HepG2 (cell line): ENCODE measurements around the gene EIF3B. TPM values are rescaled to one million over a fixed set of nuclear protein-coding genes. Genes with fewer than 3 reads are reported as not detected.
A peak's percentile ranks its signal among the peaks of the same experiment; 100 is the strongest.

ENCODE experiments used
- ATF2 ChIP-seq: sonication (generic); formaldehyde crosslinking; IDR thresholded peaks from 2 replicates; pipeline ENCODE4 v1.4.0; 2020; ENCODE audit warnings: missing genetic modification reagents
- E2F1 ChIP-seq: sonication (generic); formaldehyde crosslinking; IDR thresholded peaks from 2 replicates; pipeline ENCODE4 v1.5.0; 2020; ENCODE audit warnings: missing genetic modification reagents
- GRHL1 ChIP-seq: sonication (generic); formaldehyde crosslinking; conservative IDR thresholded peaks from 2 replicates; pipeline ENCODE4 v1.8.0; 2022; ENCODE audit warnings: missing genetic modification reagents
- HNRNPLL ChIP-seq: fragments of 200-400 bp; formaldehyde crosslinking; IDR thresholded peaks from 2 replicates; pipeline ENCODE4 v1.6.1; 2017; ENCODE audit warnings: mild to moderate bottlenecking, low read depth, low read length; ENCODE audit not compliant: poor library complexity, severe bottlenecking
- KAT8 ChIP-seq: IDR thresholded peaks from 2 replicates; pipeline ENCODE4 v1.6.1; 2016; ENCODE audit warnings: missing genetic modification reagents, missing compliant biosample characterization
- KDM3A ChIP-seq: IDR thresholded peaks from 2 replicates; pipeline ENCODE4 v1.6.1; 2018; ENCODE audit warnings: low read depth, missing compliant biosample characterization
- KDM6A ChIP-seq: IDR thresholded peaks from 2 replicates; pipeline ENCODE4 v1.6.1; 2016; ENCODE audit warnings: low read depth
- KLF16 ChIP-seq, 2 experiments: sonication (generic) in 1 of 2; formaldehyde crosslinking in 1 of 2; IDR thresholded peaks; 2 replicates each; pipeline versions ENCODE4 v1.6.1 to v1.8.0; 2016 to 2023; ENCODE audit warnings: missing genetic modification reagents in 2 of 2, missing compliant biosample characterization in 1 of 2
- NFAT5 ChIP-seq: sonication (generic); formaldehyde crosslinking; IDR thresholded peaks from 2 replicates; pipeline ENCODE4 v1.4.0; 2020; ENCODE audit warnings: missing genetic modification reagents
- NFKBIZ ChIP-seq: IDR thresholded peaks from 2 replicates; pipeline ENCODE4 v1.6.1; 2018; ENCODE audit warnings: missing genetic modification reagents, missing compliant biosample characterization
- RFXAP ChIP-seq: sonication (generic); formaldehyde crosslinking; IDR thresholded peaks from 2 replicates; pipeline ENCODE4 v1.4.0; 2020; ENCODE audit warnings: missing genetic modification reagents, borderline replicate concordance
- SYNCRIP ChIP-seq: fragments of 200-400 bp; formaldehyde crosslinking; IDR thresholded peaks from 2 replicates; pipeline ENCODE4 v1.6.1; 2018; ENCODE audit warnings: mild to moderate bottlenecking, low read depth, low read length; ENCODE audit not compliant: insufficient read depth
- ZGPAT ChIP-seq: IDR thresholded peaks from 2 replicates; pipeline ENCODE4 v1.6.1; 2016; ENCODE audit warnings: mild to moderate bottlenecking
- ZNF674 ChIP-seq: sonication (generic); formaldehyde crosslinking; IDR thresholded peaks from 2 replicates; pipeline ENCODE4 v1.5.0; 2020; ENCODE audit warnings: low read depth, mild to moderate bottlenecking, missing genetic modification reagents
- ZNF800 ChIP-seq: sonication (generic); formaldehyde crosslinking; IDR thresholded peaks from 2 replicates; pipeline ENCODE4 v1.4.0; 2020; ENCODE audit warnings: missing genetic modification reagents
- polyA plus RNA-seq, 8 experiments: library from polyadenylated mRNA; depleted of rRNA in 3 of 8; stranded (reverse) in 7 of 8; unstranded in 1 of 8; fragments of >200 nt; fragmentation: Illumina TruSeq in 4 of 8; extraction: Trizol in 4 of 8; gene quantifications; 2 replicates each; pipeline versions ENCODE4 v1.2.1 to v1.2.3, GENCODE V29; 2011 to 2016; ENCODE audit warnings: low read depth in 4 of 8, missing spikeins in 1 of 8, mixed read lengths in 1 of 8; ENCODE audit not compliant: insufficient read depth in 1 of 8
- total RNA-seq, 5 experiments: library from RNA; depleted of rRNA; stranded (reverse); fragments of >200 nt; fragmentation: Illumina TruSeq; extraction: Trizol; gene quantifications; 2 replicates each; pipeline ENCODE4 v1.2.3, GENCODE V29; 2016; ENCODE audit warnings: low read depth in 1 of 5

Gene EIF3B
- total and polyA plus RNA-seq, 2 of the 13 experiments (the other 11 are each of a cell fraction or from before 2014, with no cell fraction given): 92.2 to 241 TPM

GRCh38 chr7:2354186-2354938, at the start of gene EIF3B (continued):
- no peak for TF ChIP-seq GRHL1 (CRISPR knock-in tag)
- no peak for TF ChIP-seq KDM3A
- no peak for TF ChIP-seq KDM6A (CRISPR knock-in tag)
- TF ChIP-seq E2F1 (CRISPR knock-in tag): no peak
- no peak for TF ChIP-seq ZNF674
- TF ChIP-seq ZGPAT (CRISPR knock-in tag): peak; percentile 32; the same call in 1 of the 2 replicates
- no peak for TF ChIP-seq NFKBIZ (CRISPR knock-in tag)
- peak; percentile 9 to 66; a peak in 2 of 4 replicates for TF ChIP-seq KLF16 (CRISPR knock-in tag; IDR thresholded peaks at IDR 0.05)
- TF ChIP-seq KAT8 (CRISPR knock-in tag): peak; percentile 40
- no peak for TF ChIP-seq HNRNPLL
- TF ChIP-seq NFAT5 (CRISPR knock-in tag): no peak; the same call in 1 of the 2 replicates
- TF ChIP-seq RFXAP (CRISPR knock-in tag): no peak; the same call in 1 of the 2 replicates
- TF ChIP-seq ZNF800 (CRISPR knock-in tag): no peak
- TF ChIP-seq ATF2 (CRISPR knock-in tag): no peak; the same call in 1 of the 2 replicates
- no peak for TF ChIP-seq SYNCRIP
